GM04504 (cell line): ENCODE data around the gene MICALL1.
"Not testable (repeated sequence)": the region's sequence is repeated elsewhere in the genome, so short reads cannot be mapped to it uniquely, and the experiment has no call there.

Experiments used
- DNase-seq: peaks from one replicate; pipeline ENCODE4 v3.0.0-alpha.2; 2012; ENCODE audit warnings: low read depth

MICALL1 gene

DNA sequence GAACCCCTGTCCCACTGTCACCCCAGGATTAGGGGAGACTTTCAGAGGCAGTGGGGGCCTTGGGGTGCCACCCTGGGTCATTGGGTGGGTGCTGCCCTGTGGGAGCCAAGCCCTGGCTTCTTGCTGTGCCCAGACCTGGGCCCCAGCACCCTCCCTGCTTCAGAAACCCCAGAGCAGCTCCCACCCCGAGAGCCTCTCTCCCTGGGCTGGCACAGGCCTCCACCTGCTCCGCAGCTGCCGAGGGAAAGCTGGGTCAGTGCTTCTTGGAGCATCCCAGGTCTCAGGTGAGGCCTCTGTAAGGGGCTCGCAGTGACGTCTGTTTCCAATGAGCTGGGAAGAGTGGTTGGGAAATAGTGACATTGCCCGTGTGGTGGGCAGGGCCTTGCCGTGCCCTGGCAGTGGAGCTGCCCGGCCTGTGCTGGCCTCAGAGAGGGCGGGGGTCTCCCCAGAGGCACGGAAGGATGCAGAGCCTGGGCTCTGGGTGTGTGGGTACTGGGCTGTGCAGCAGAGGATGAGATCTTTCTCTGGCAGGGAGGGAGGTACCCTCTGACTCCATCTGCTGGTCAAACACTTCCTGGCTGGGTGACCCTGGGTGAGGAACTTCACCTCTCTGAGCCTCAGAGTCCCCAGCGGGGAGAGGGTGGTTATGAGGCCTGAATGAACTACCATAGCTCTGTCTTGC, 24.3 kb downstream of the MICALL1 start:
- DNase-seq, result no peak

DNA sequence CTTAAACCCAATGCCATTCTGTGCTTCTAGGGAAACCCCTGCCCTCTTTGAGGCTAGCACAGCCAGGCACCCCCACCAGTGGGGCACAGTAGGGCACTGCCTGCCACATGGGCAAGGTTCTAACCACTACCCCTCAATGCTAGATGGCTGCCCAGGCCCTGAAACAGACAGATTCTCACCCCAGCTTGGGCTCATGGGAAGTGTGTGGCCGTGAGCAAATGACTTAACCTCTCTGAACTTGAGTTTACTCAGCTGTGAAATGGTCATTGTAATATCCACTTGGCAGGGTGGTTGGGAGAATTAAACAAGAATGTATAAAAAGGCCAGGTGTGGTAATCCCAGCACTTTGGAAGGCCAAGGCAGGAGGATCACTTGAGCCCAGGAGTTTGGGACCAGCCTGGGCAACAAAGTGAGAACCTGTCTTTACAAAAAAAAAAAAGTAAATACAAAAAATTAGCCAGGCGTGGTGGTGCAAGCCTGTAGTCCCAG, 24.9 kb downstream of the MICALL1 start:
- DNase-seq, result no peak

DNA sequence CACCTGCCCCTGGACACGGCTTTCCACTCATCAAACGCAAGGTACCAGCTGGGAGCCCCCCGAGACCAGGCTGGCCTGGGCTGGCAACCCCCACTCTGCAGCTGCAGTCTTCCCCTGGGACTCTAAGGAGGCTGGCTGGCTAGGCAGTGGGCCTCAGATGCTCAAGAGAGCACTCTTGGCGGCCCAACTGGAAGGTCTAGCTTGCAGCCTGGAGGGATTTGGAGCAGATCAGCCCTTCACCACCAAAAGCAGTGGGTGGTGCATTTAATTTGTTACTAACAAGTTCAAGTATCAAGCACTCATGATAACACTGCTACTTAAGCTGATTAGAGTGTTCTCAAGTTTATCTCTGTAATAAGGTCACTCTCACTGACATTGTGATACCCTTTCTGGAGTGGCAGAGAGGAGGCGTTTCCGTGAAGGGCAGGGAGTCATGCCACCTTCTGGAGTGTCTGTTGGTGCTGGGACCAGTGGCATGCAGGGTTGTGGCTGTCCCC, 25.8 kb downstream of the MICALL1 start:
- DNase-seq, result no peak

DNA sequence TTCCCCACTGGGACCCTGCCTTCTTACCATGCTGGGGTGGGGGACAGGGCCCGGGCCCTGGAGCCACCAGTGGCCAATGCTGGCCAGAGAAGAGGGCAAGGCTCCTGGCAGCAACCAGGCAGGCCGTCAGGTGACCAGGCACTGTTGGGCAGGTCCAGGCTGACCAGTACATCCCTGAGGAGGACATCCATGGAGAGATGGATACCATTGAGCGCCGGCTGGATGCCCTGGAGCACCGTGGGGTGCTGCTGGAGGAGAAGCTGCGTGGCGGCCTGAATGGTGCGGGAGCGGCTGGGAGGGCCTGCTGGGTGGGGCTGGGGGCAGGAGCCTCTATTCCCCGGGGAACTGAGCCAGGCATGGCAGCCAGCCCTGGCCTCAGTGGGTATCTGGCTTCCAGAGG, 26.3 kb downstream of the MICALL1 start:
- DNase-seq, result no peak

DNA sequence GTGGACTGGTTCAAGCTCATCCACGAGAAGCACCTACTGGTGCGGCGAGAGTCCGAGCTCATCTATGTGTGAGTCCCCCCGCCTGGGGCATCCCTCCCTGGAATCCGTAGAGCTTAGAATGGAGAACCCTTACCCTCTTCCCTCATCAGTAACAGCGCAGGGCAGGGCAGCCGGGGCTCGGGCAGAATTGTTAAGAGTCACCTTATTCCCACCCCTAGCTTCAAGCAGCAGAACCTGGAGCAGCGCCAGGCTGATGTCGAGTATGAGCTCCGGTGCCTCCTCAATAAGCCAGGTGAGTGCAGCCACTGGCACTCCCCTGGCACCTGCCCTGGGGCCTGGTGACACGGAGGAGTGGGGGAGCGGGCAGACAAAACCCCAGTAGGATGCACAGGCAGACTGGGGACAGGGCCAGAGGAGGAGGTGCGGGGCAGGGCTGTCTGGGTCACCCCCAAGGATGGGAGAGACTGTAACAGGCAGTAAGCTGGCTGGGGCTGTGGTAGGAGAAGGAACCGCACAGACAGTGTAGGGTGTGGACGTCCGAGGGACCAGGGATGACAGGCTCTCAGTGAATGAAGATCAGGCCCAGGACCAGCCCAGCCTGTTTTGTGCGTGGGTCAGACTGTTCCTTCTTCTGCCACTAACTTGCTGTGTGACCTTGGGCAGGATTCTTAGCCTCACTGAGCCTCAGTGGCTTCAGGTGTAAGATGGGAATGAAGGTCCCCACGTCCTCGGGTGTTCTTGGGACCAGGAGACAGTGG, 26.9 kb downstream of the MICALL1 start:
- DNase-seq, result no peak

DNA sequence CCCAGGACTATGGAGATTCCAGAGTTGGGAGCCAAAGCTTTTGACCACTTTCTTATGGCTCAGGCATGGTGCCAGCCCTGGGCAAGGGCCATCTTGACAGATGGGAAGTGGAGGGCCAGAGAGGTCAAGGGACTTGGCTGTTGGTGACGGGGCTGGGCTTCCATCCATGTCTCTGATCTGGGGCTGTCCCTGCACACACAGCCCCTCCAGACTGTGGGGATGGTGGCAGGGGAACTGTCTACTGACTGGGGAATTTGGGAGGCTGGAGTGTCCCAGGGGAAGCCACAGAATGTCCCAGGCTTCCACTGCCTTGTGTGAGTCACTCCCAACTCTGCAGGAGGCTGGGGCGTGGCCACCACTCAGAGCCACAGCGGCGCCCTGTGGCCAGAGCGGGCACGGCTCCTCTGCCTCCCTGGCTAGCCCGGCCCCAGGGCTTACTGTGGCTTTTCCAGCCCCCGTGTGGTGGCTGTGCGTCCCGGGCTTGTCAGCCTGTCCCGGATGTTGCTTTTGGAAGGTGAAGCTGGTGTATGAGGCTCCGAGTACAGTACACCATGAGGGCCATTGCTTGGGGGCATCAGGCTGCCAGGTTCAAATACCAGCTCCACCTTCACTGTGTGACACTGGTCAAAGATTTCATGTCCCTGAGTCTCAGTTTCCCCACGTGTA, 27.7 kb downstream of the MICALL1 start:
- peak; percentile 86 for DNase-seq

- no peak for DNase-seq
Observed at GRCh38 chr22:37940698-37941376, 34.7 kb downstream of the MICALL1 start.

GRCh38 chr22:37942133-37942532, 36.0 kb downstream of the MICALL1 start:
- DNase-seq, result no peak

DNA sequence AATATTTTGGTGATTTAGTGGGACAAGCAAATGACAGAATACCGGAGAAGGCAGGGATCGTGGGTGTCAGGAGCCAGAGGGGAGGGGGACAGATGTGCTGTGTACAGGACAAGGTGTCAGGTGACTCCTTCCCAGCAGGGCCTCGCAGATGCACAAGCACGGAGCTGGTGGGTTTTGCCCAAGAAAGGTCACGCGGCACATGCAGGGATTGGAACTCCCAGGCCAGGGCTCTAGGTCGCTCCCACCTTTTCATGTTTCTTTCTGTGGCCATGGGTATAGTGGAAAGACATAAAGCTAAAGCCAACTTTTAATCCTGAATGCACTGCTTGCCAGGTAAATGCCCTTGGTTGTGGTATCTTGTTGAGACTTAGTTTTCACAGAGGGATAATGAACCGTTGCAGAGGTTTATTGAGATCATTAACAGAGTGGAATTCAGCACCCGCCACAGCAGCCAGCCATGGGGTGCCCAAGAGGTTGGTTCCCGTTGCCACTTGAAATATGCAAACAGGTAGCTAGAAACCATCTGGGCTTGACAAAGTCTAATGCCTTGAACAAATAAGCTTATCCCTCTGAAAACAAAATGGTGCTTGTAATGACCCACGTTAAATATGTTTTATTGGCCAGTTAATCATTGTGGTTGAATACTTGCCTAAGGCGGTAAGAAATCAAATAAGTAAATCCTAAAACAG, 37.2 kb downstream of the MICALL1 start:
- DNase-seq, result no peak

- DNase-seq, result no peak
Observed at GRCh38 chr22:37943825-37944198, 37.7 kb downstream of the MICALL1 start.

- DNase-seq, result not testable (repeated sequence)
Observed at GRCh38 chr22:37944423-37944822, 38.3 kb downstream of the MICALL1 start.

- DNase-seq, result not testable (repeated sequence)
Observed at GRCh38 chr22:37947142-37947795, 41.2 kb downstream of the MICALL1 start.

GRCh38 chr22:37951305-37951704, 45.2 kb downstream of the MICALL1 start:
- no peak for DNase-seq

DNA sequence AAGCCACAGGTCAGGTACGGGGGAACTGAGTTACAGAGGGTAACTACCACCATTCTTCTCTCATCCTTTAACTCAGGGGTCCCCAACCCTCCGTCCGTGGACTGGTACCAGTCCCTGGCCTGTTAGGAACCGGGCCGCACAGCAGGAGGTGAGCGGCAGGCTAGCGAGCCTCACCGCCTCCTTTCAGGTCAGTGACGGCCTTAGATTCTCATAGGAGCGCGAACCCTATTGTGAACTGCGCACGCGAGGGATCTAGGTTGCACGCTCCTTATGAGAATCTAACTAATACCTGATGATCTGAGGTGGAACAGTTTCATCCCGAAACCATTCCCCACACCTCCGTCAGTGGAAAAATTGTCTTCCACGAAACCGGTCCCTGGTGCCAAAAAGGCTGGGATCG, 46.5 kb downstream of the MICALL1 start:
- not testable (repeated sequence) for DNase-seq

- DNase-seq, result no peak
Observed at GRCh38 chr22:37953062-37953436, 47.0 kb downstream of the MICALL1 start.

DNA sequence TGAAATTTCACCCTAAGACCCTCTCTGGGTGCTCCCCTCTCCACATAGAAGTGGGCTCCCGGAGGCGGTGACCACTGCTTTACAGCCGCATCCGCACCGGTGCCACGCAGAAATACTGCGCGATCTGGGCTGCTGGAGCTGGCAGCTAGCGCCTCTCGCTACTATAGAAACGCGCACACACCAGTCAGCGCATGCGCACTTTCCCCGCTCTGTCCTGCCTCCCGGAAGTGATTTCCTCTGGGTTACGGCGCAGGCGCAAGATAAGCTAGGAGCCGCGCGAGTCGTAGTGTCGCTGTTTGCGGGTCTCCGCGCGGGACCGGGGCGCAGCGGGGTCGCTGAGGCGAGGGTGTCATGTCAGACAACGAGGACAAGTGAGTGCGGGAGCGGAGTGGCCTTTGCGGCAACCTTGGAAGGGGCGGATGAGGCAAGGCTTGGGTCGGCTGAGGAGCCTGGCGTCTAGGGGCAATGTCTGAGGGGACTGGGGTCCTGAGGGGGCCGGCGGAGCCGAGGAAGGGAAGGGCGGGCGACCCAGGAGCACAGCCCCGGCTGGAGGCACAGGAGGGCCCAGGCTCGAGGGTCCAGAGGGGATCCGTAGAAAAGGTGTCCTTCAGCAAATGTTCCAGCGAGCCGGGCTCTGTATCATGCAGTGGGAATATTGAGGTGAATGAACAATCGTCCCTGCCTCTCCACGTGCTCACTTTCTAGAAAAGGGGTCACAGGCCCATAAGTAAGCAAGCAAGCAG, 47.5 kb downstream of the MICALL1 start, which contains the start of the genes C22orf23 and POLR2F:
C22orf23 (minus strand) TSS at position 165 of the 743 bp plus-strand sequence. CDS start 452 bp downstream, outside the sequence.
POLR2F (plus strand) TSS at position 263 of the 743 bp plus-strand sequence; CDS start at position 352, 89 bp downstream.
- peak; percentile 91 for DNase-seq

DNA sequence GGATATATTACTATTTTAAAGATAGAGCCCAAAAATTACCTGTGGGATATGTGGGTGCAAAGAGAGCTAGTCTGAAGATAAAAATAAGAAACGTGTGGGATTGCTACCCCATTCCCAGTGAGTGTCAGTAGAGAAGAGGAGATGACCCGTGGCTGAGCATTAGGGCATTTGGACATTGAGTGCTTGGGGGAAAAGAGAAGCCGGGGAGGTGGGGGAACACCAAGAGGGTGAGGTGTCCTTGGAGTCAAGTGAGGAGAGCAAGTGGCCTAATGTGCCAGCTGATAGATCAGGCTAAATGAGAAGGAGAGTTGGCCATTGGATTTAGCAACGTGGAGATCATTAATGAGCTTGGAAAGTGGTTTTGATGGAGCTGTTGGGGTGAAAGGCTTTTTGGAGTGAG, 48.6 kb downstream of the MICALL1 start:
- DNase-seq, result no peak

DNA sequence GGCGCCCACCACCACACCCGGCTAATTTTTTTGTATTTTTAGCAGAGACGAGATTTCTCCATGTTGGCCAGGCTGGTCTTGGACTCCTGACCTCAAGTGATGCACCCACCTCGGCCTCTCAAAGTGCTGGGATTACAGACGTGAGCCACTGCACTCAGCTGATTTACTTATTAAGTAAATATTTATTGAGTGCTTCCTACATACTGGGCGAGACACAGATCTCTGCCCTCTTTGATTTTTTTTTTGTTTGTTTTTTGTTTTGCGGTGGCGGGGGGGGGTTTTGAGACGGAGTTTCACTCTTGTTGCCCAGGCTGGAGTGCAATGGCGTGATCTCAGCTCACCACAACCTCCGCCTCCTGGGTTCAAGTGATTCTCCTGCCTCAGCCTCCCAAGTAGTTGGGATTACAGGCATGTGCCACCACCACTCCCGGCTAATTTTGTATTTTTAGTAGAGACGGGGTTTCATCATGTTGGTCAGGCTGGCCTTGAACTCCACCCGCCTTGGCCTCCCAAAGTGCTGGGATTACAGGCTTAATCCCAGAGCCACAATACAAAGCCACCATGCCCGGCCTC, 49.8 kb downstream of the MICALL1 start:
- DNase-seq, result not testable (repeated sequence)

GRCh38 chr22:37957232-37957631, 51.1 kb downstream of the MICALL1 start:
- no peak for DNase-seq
